IMR-90 (cell line): ENCODE results near the gene NOS1AP. TPM values are rescaled to one million over a fixed set of nuclear protein-coding genes. Genes with fewer than 3 reads are reported as not detected.

ENCODE experiments used
- ATAC-seq: fragments of 200-7000 bp; cut with Tn5 transposase; 2 replicates; pipeline ENCODE4 v1.9.1; 2020; ENCODE audit warnings: low read depth, mild to moderate bottlenecking, moderate library complexity
- BruUV-seq: library from RNA; stranded (reverse); fragments of 400-500 nt; replicated peaks from 2 replicates; lab custom pipeline; 2021; lab: Mats Ljungman, UMichigan
- CTCF ChIA-PET: fragments of 300-600 bp; formaldehyde crosslinking; extraction: SDS; loops from one replicate; lab custom pipeline; 2021; ENCODE audit warnings: antibody characterized with exemption; lab: Yijun Ruan, JAX
- POLR2A ChIA-PET: fragments of 300-600 bp; sonication (Branson Sonifier 250); formaldehyde crosslinking; loops from one replicate; lab custom pipeline; 2022; ENCODE audit warnings: antibody characterized with exemption; ENCODE audit not compliant: unreplicated experiment; lab: Charles Lee
- DNase-seq: peaks from one replicate; pipeline ENCODE4 v3.0.0; 2013
- H2AFZ ChIP-seq: replicated peaks from 2 replicates; pipeline ENCODE3; 2013; ENCODE audit warnings: low read length, mild to moderate bottlenecking; ENCODE audit not compliant: poor library complexity
- H2AK5ac ChIP-seq: 2 replicates; pipeline ENCODE4 v1.6.1; 2013; ENCODE audit warnings: low read depth, low read length, inconsistent platforms
- H2AK9ac ChIP-seq: replicated peaks from 2 replicates; pipeline ENCODE3; 2013; ENCODE audit warnings: mild to moderate bottlenecking, low read depth, low read length, moderate library complexity; ENCODE audit not compliant: poor library complexity
- H2BK120ac ChIP-seq: 2 replicates; pipeline ENCODE4 v1.6.1; 2013; ENCODE audit warnings: low read depth, low read length, inconsistent platforms
- H2BK15ac ChIP-seq: 3 replicates; pipeline ENCODE4 v1.6.1; 2013; ENCODE audit warnings: low read depth, low read length, inconsistent platforms
- H2BK20ac ChIP-seq: 2 replicates; pipeline ENCODE4 v1.6.1; 2013; ENCODE audit warnings: low read depth, mild to moderate bottlenecking, inconsistent platforms, low read length, moderate library complexity
- H2BK5ac ChIP-seq: 2 replicates; pipeline ENCODE4 v1.6.1; 2013; ENCODE audit warnings: mild to moderate bottlenecking, low read depth, low read length, inconsistent platforms; ENCODE audit not compliant: poor library complexity, severe bottlenecking
- H3K14ac ChIP-seq: replicated peaks from 2 replicates; pipeline ENCODE4 v1.6.1; 2013; ENCODE audit warnings: low read depth, low read length, inconsistent platforms
- H3K18ac ChIP-seq: 2 replicates; pipeline ENCODE4 v1.6.1; 2013; ENCODE audit warnings: low read depth, low read length, control low read depth
- H3K23ac ChIP-seq: 2 replicates; pipeline ENCODE4 v1.6.1; 2013; ENCODE audit warnings: low read depth, low read length, inconsistent platforms
- H3K27ac ChIP-seq: 2 replicates; pipeline ENCODE4 v1.5.1; 2013; ENCODE audit warnings: mild to moderate bottlenecking, control low read depth, low read length; ENCODE audit not compliant: insufficient read depth
- H3K27me3 ChIP-seq: 2 replicates; pipeline ENCODE4 v1.6.1; 2013; ENCODE audit warnings: low read length; ENCODE audit not compliant: control insufficient read depth, insufficient read depth
- H3K36me3 ChIP-seq: 2 replicates; pipeline ENCODE4 v1.6.1; 2013; ENCODE audit warnings: low read length, mixed read lengths; ENCODE audit not compliant: control insufficient read depth, insufficient read depth
- H3K4ac ChIP-seq: 2 replicates; pipeline ENCODE4 v1.6.1; 2013; ENCODE audit warnings: low read depth, low read length, inconsistent platforms
- H3K4me1 ChIP-seq: 2 replicates; pipeline ENCODE4 v1.6.1; 2013; ENCODE audit warnings: low read length, mixed read lengths; ENCODE audit not compliant: control insufficient read depth, insufficient read depth
- H3K4me2 ChIP-seq: 2 replicates; pipeline ENCODE4 v1.6.1; 2013; ENCODE audit warnings: low read depth, mild to moderate bottlenecking, control low read depth, low read length, moderate library complexity
- H3K4me3 ChIP-seq: 2 replicates; pipeline ENCODE4 v1.5.1; 2013; ENCODE audit warnings: low read depth, mild to moderate bottlenecking, control low read depth, low read length, moderate library complexity; ENCODE audit not compliant: insufficient read depth
- H3K56ac ChIP-seq: 2 replicates; pipeline ENCODE4 v1.6.1; 2013; ENCODE audit warnings: low read length, inconsistent platforms; ENCODE audit not compliant: insufficient read depth; ENCODE audit errors: extremely low read depth
- H3K79me1 ChIP-seq, 2 experiments: 2 replicates each; pipeline ENCODE4 v1.6.1; 2013; ENCODE audit warnings: low read length in 2 of 2, inconsistent platforms in 1 of 2, low read depth in 1 of 2
- H3K9ac ChIP-seq: 2 replicates; pipeline ENCODE4 v1.6.1; 2013; ENCODE audit warnings: low read depth, low read length, control low read depth
- H3K9me1 ChIP-seq: 2 replicates; pipeline ENCODE4 v1.6.1; 2013; ENCODE audit warnings: low read length, inconsistent platforms; ENCODE audit not compliant: insufficient read depth
- H3K9me3 ChIP-seq: 2 replicates; pipeline ENCODE4 v1.6.1; 2013; ENCODE audit warnings: low read length; ENCODE audit not compliant: control insufficient read depth, insufficient read depth
- H4K20me1 ChIP-seq: 2 replicates; pipeline ENCODE4 v1.6.1; 2013; ENCODE audit warnings: low read length, inconsistent platforms; ENCODE audit not compliant: insufficient read depth
- H4K5ac ChIP-seq: 2 replicates; pipeline ENCODE4 v1.6.1; 2013; ENCODE audit warnings: mild to moderate bottlenecking, low read depth, low read length, control low read depth
- H4K8ac ChIP-seq, 2 experiments: 2 replicates each; pipeline ENCODE4 v1.6.1; 2013; ENCODE audit warnings: low read depth in 2 of 2, low read length in 2 of 2, control low read depth in 1 of 2, inconsistent platforms in 1 of 2
- H4K91ac ChIP-seq: 2 replicates; pipeline ENCODE4 v1.6.1; 2013; ENCODE audit warnings: low read depth, low read length, inconsistent platforms; ENCODE audit not compliant: insufficient read depth
- CTCF ChIP-seq: conservative IDR thresholded peaks from 2 replicates; pipeline ENCODE4 v1.5.1; 2012; ENCODE audit warnings: mild to moderate bottlenecking, low read depth, low read length, improper control_type of control experiment
- MAFK ChIP-seq: IDR thresholded peaks from 2 replicates; pipeline ENCODE4 v1.6.1; 2012; ENCODE audit warnings: low read depth, low read length, improper control_type of control experiment
- MAZ ChIP-seq: IDR thresholded peaks from 2 replicates; pipeline ENCODE4 v1.6.1; 2012; ENCODE audit warnings: low read depth, mild to moderate bottlenecking, low read length, improper control_type of control experiment, moderate library complexity, borderline replicate concordance
- RFX5 ChIP-seq: IDR thresholded peaks from 2 replicates; pipeline ENCODE4 v1.8.0; 2012; ENCODE audit warnings: low read depth, mild to moderate bottlenecking, low read length, moderate library complexity
- WGBS, 2 experiments: methylation state at CpG; one replicate each; pipeline versions ENCODE4 v1.1.5 to v1.1.7; 2013; ENCODE audit warnings: missing lambda C conversion rate in 2 of 2; ENCODE audit not compliant: insufficient read length in 1 of 2; ENCODE audit errors: extremely low coverage in 2 of 2; 5-methylcytosine and 5-hydroxymethylcytosine counted together
- dilution Hi-C: fragments of 300-500 bp; cut with HindIII; formaldehyde crosslinking; loops from one replicate; pipeline ENCODE4 v1.14.3; 2018; ENCODE audit warnings: low sequenced_read_pairs; ENCODE audit not compliant: unreplicated experiment
- in situ Hi-C: fragments of 300-500 bp; cut with MboI; formaldehyde crosslinking; loops from 3 replicates; pipeline ENCODE4 v1.14.3; 2019; ENCODE audit warnings: low sequenced_read_pairs, inconsistent platforms, mixed read lengths
- intact Hi-C: fragments of 100-400 bp; cut with micrococcal nuclease; formaldehyde crosslinking; loops from 2 replicates; pipeline ENCODE4 v1.10.0; 2022
- polyA plus RNA-seq, 3 experiments: library from polyadenylated mRNA; depleted of rRNA; stranded (reverse); fragments of >200 nt; gene quantifications; 2 replicates each; pipeline ENCODE4 v1.2.3, GENCODE V29; 2012; ENCODE audit warnings: low replicate concordance in 1 of 3
- total RNA-seq: library from RNA; depleted of rRNA; stranded (reverse); fragments of >200 nt; gene quantifications from 2 replicates; pipeline ENCODE4 v1.2.3, GENCODE V29; 2012

Gene NOS1AP
- total and polyA plus RNA-seq, 2 of the 4 experiments (the other 2 are of a cell fraction) = 0.18 to 0.19 TPM

GRCh38 chr1:162083273-162083672 is 13.8 kb downstream of the NOS1AP start:
- no peak overlapping the region for H2BK20ac ChIP-seq

More at GRCh38 chr1:162083273-162083672, 13.8 kb downstream of the NOS1AP start:
- H3K4me3 ChIP-seq = no peak overlapping the region
- ChIA-PET CTCF (interaction anchor here (0.7 kb wide), 1 partner anchor 140 kb away, joined by 7 read pairs; no protein-coding TSS in a partner anchor), POLR2A (no interaction called here)
- no peaks in the 10 kb centered on the region for H3K36me3 ChIP-seq
- no peaks in the 10 kb centered on the region for H3K79me1 ChIP-seq
- no peaks in the 10 kb centered on the region for H3K9me1 ChIP-seq
- no peak overlapping the region for H4K91ac ChIP-seq
- no peaks in the 10 kb centered on the region for H3K4me1 ChIP-seq
- no peak overlapping the region for H3K4ac ChIP-seq
- no peak overlapping the region for H3K4me2 ChIP-seq
- DNase-seq (no peak), ATAC-seq (no peak)
- no peak overlapping the region for H2AK9ac ChIP-seq
- intact Hi-C loops = no loop called here
- no peak overlapping the region for H2BK120ac ChIP-seq
- H2AFZ ChIP-seq = no peak overlapping the region
- in situ Hi-C loops = no loop called here
- H3K9ac ChIP-seq = no peak overlapping the region
- no peak for TF ChIP-seq MAFK
- no peak for TF ChIP-seq RFX5
- TF ChIP-seq CTCF = no peak
- TF ChIP-seq MAZ = no peak
- H2BK5ac ChIP-seq = no peak overlapping the region
- BruUV-seq = no TSS peak
- H3K56ac ChIP-seq = no peak overlapping the region
- H3K27ac ChIP-seq = no peak overlapping the region
- H3K18ac ChIP-seq = no peak overlapping the region
- H4K8ac ChIP-seq = no peak overlapping the region
- no peak overlapping the region for H3K14ac ChIP-seq
- no CpG with 5 or more reads among the region's 2 CpGs for WGBS, 2 experiments
- H3K23ac ChIP-seq = no peak overlapping the region
- no peaks in the 10 kb centered on the region for H3K9me3 ChIP-seq
- peaks cover 4% of the 10 kb centered on the region for H3K27me3 ChIP-seq
- no peak overlapping the region for H4K5ac ChIP-seq
- dilution Hi-C loops = no loop called here
- no peaks in the 10 kb centered on the region for H4K20me1 ChIP-seq
- no peak overlapping the region for H2AK5ac ChIP-seq
- H2BK15ac ChIP-seq = no peak overlapping the region
